HCT116 (cell line): ENCODE measurements around the gene DEFB114. TPM values are rescaled to one million over a fixed set of nuclear protein-coding genes. Genes with fewer than 3 reads are reported as not detected.
"Not testable (repeated sequence)": the region's sequence is repeated elsewhere in the genome, so short reads cannot be mapped to it uniquely, and the experiment has no call there.

Experiments
- ATAC-seq: fragments of 200-7000 bp; cut with Tn5 transposase; 2 replicates; pipeline ENCODE4 v1.9.1; 2020; ENCODE audit warnings: mild to moderate bottlenecking, moderate library complexity
- BruUV-seq: library from RNA; stranded (reverse); fragments of 400-500 nt; replicated peaks from 2 replicates; lab custom pipeline; 2021; lab: Mats Ljungman, UMichigan
- CTCF ChIA-PET: fragments of 300-600 bp; sonication (Branson Sonifier 250); formaldehyde crosslinking; loops from one replicate; lab custom pipeline; 2021; ENCODE audit warnings: antibody characterized with exemption; lab: Charles Lee
- POLR2A ChIA-PET: fragments of 300-600, 350-600 bp; sonication (Branson Sonifier 250); formaldehyde crosslinking; loops from one replicate; lab custom pipeline; 2021; ENCODE audit warnings: antibody characterized with exemption; lab: Charles Lee
- RAD21 ChIA-PET, 2 experiments: fragments of 300-600 bp; sonication (Branson Sonifier 250); formaldehyde crosslinking; loops; one replicate each; lab custom pipeline; 2023; ENCODE audit warnings: low total read pairs in 2 of 2; ENCODE audit not compliant: uncharacterized antibody in 2 of 2, unreplicated experiment in 2 of 2, low non-redundant PET in 1 of 2; lab: Charles Lee
- DNase-seq: peaks from one replicate; pipeline ENCODE4 v3.0.0-alpha.2; 2010; ENCODE audit warnings: low read depth, low spot score
- H2AFZ ChIP-seq: fragments of 200-600 bp; shearing (Covaris generic), sonication (generic); 2 replicates; pipeline ENCODE4 v1.6.1; 2017; ENCODE audit warnings: low read depth, mixed run types, mixed read lengths, antibody characterized with exemption, low read length; ENCODE audit not compliant: poor library complexity, severe bottlenecking
- H3K27ac ChIP-seq: 2 replicates; pipeline ENCODE4 v1.5.1; 2012; ENCODE audit warnings: low read depth, low read length
- H3K27me3 ChIP-seq: fragments of 200-600 bp; sonication (generic); 2 replicates; pipeline ENCODE4 v1.6.1; 2016; ENCODE audit warnings: mixed run types, low read length, mixed read lengths; ENCODE audit not compliant: insufficient read depth
- H3K36me3 ChIP-seq, 2 experiments: fragments of 200-500 bp in 1 of 2; fragments of 200-600 bp in 1 of 2; sonication (Bioruptor generic) in 1 of 2; sonication (generic) in 1 of 2; 2 replicates each; pipeline versions ENCODE4 v1.5.1 to v1.6.1; 2014 to 2016; ENCODE audit warnings: low read length in 2 of 2, inconsistent platforms in 1 of 2, mixed read lengths in 1 of 2, mixed run types in 1 of 2; ENCODE audit not compliant: insufficient read depth in 2 of 2, control insufficient read depth in 1 of 2
- H3K4me1 ChIP-seq, 2 experiments: fragments of 200-600 bp in 1 of 2; sonication (generic) in 1 of 2; 2 replicates each; pipeline versions ENCODE4 v1.5.1 to v1.6.1; 2012 to 2017; ENCODE audit warnings: low read length in 2 of 2, inconsistent platforms in 1 of 2, mild to moderate bottlenecking in 1 of 2, mixed read lengths in 1 of 2, mixed run types in 1 of 2, moderate library complexity in 1 of 2; ENCODE audit not compliant: insufficient read depth in 2 of 2, control insufficient read depth in 1 of 2
- H3K4me2 ChIP-seq: fragments of 200-600 bp; sonication (generic); 2 replicates; pipeline ENCODE4 v1.6.1; 2017; ENCODE audit warnings: mixed run types, low read length, mixed read lengths
- H3K4me3 ChIP-seq, 2 experiments: fragments of 200-600 bp in 1 of 2; sonication (generic) in 1 of 2; replicated peaks in 1 of 2; 2 replicates each; pipeline ENCODE4 v1.5.1; 2011 to 2016; ENCODE audit warnings: low read length in 2 of 2, control low read depth in 1 of 2, low read depth in 1 of 2, mild to moderate bottlenecking in 1 of 2, mixed read lengths in 1 of 2, mixed run types in 1 of 2
- H3K79me2 ChIP-seq: fragments of 200-600 bp; sonication (generic); 2 replicates; pipeline ENCODE4 v1.6.1; 2017; ENCODE audit warnings: mild to moderate bottlenecking, mixed run types, low read length, moderate library complexity, mixed read lengths; ENCODE audit not compliant: insufficient read depth
- H3K9ac ChIP-seq: fragments of 200-600 bp; sonication (generic); 2 replicates; pipeline ENCODE4 v1.6.1; 2016; ENCODE audit warnings: low read length, mixed read lengths
- H3K9me2 ChIP-seq: fragments of 200-600 bp; sonication (generic), shearing (Covaris generic); 2 replicates; pipeline ENCODE4 v1.6.1; 2017; ENCODE audit warnings: mixed run types, mild to moderate bottlenecking, moderate library complexity; ENCODE audit not compliant: insufficient read depth
- H3K9me3 ChIP-seq, 2 experiments: fragments of 200-500 bp in 1 of 2; fragments of 200-600 bp in 1 of 2; sonication (Bioruptor generic) in 1 of 2; sonication (generic) in 1 of 2; 2 replicates each; pipeline ENCODE4 v1.6.1; 2014 to 2017; ENCODE audit warnings: low read length in 2 of 2, mixed read lengths in 2 of 2, inconsistent platforms in 1 of 2, low read depth in 1 of 2, mild to moderate bottlenecking in 1 of 2, mixed run types in 1 of 2, moderate library complexity in 1 of 2; ENCODE audit not compliant: control insufficient read depth in 1 of 2, insufficient read depth in 1 of 2
- H4K20me1 ChIP-seq: fragments of 200-600 bp; sonication (generic), shearing (Covaris generic); 2 replicates; pipeline ENCODE4 v1.6.1; 2017; ENCODE audit warnings: mixed run types, mild to moderate bottlenecking, moderate library complexity; ENCODE audit not compliant: insufficient read depth
- SIN3A ChIP-seq: IDR thresholded peaks from 2 replicates; pipeline ENCODE4 v1.6.1; 2012; ENCODE audit warnings: low read depth
- SP1 ChIP-seq: IDR thresholded peaks from 2 replicates; pipeline ENCODE4 v1.6.1; 2012; ENCODE audit warnings: low read depth
- TCF7L2 ChIP-seq: IDR thresholded peaks from 2 replicates; pipeline ENCODE4 v1.7.0; 2011; ENCODE audit warnings: borderline replicate concordance, inconsistent platforms; ENCODE audit not compliant: insufficient read depth, insufficient read length; ENCODE audit errors: extremely low read depth
- intact Hi-C: fragments of 100-400 bp; cut with micrococcal nuclease; formaldehyde crosslinking; loops from 2 replicates; pipeline ENCODE4 v1.10.0; 2022
- total RNA-seq: library from RNA; stranded (reverse); gene quantifications from one replicate; pipeline ENCODE4 v1.2.1, GENCODE V29; 2021; ENCODE audit not compliant: unreplicated experiment
- TF ChIP-seq, protein P1 (sequence below): IDR thresholded peaks from 2 replicates; pipeline ENCODE4 v1.6.1; 2012; ENCODE audit warnings: low read depth

Gene DEFB114
- total RNA-seq, 1 experiment from 2014 or later: not detected

DNA sequence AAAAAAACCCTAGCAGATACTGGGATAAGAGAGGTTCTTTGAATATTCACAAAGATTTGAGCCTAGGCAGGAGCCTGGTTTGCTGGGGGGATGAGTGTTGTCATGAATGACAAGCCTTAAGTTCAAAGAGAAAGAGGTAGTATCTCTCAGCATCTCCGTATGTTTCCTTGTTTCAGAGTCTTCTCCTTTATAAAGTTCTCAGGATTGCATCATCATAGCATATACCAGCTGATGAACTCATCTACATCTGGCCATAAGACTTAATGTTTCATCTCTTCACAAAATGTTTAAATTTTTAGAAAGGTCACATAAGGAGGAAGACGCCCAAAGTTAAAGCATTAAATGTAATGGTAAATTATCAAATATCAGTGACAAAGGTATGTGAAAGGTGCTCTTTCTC lies 17.1 kb downstream of the DEFB114 start:
- H2AFZ ChIP-seq: no peak overlapping the region
- DNase-seq: no peak
- ATAC-seq: no peak
- no peak overlapping the region for H3K27ac ChIP-seq
- no peaks in the 10 kb centered on the region for H3K36me3 ChIP-seq
- POLR2A ChIA-PET: no interaction called here
- RAD21 ChIA-PET: no interaction called here
- no peaks in the 10 kb centered on the region for H3K4me1 ChIP-seq
- BruUV-seq: no TSS peak
- no peak overlapping the region for H3K4me3 ChIP-seq
- H3K9ac ChIP-seq: no peak overlapping the region
- TF ChIP-seq TCF7L2 (no peak), SIN3A (no peak), SP1 (no peak)
- TF ChIP-seq, protein P1, sequence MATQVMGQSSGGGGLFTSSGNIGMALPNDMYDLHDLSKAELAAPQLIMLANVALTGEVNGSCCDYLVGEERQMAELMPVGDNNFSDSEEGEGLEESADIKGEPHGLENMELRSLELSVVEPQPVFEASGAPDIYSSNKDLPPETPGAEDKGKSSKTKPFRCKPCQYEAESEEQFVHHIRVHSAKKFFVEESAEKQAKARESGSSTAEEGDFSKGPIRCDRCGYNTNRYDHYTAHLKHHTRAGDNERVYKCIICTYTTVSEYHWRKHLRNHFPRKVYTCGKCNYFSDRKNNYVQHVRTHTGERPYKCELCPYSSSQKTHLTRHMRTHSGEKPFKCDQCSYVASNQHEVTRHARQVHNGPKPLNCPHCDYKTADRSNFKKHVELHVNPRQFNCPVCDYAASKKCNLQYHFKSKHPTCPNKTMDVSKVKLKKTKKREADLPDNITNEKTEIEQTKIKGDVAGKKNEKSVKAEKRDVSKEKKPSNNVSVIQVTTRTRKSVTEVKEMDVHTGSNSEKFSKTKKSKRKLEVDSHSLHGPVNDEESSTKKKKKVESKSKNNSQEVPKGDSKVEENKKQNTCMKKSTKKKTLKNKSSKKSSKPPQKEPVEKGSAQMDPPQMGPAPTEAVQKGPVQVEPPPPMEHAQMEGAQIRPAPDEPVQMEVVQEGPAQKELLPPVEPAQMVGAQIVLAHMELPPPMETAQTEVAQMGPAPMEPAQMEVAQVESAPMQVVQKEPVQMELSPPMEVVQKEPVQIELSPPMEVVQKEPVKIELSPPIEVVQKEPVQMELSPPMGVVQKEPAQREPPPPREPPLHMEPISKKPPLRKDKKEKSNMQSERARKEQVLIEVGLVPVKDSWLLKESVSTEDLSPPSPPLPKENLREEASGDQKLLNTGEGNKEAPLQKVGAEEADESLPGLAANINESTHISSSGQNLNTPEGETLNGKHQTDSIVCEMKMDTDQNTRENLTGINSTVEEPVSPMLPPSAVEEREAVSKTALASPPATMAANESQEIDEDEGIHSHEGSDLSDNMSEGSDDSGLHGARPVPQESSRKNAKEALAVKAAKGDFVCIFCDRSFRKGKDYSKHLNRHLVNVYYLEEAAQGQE: no peak
- TF ChIP-seq, all 23 proteins: peak for 0
- Histone ChIP-seq H3K79me2 (no peaks in the 10 kb centered on the region), H3K9me2 (no peaks in the 10 kb centered on the region), H4K20me1 (no peaks in the 10 kb centered on the region), H3K4me2 (no peak overlapping the region), H3K9me3 (no peaks in the 10 kb centered on the region), H3K27me3 (no peaks in the 10 kb centered on the region)
- intact Hi-C loops: no loop called here
- CTCF ChIA-PET: no interaction called here

DNA sequence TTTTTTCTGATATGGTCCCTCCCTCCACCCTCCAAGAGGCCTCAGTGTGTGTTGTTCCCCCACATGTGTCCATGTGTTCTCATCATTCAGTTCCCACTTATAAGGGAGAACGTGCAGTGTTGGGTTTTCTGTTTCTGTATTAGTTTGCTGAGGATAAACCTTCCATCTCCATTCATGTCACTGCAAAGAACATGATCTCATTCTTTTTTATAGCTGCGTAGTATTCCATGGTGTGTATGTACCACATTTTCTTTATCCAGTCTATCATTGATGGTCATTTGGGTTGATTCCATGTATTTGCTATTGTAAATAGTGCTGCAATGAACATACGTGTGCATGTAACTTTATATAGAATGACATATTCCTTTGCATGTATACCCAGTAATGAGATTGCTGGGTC lies 19.9 kb downstream of the DEFB114 start:
- H3K27me3 ChIP-seq, POLR2A ChIA-PET, CTCF ChIA-PET, H3K27ac ChIP-seq, intact Hi-C loops, BruUV-seq, H3K4me1 ChIP-seq, H3K4me3 ChIP-seq, H3K36me3 ChIP-seq, H3K4me2 ChIP-seq, H2AFZ ChIP-seq, RAD21 ChIA-PET, H3K9me2 ChIP-seq, ATAC-seq, H3K9me3 ChIP-seq, DNase-seq, H3K9ac ChIP-seq, H3K79me2 ChIP-seq, H4K20me1 ChIP-seq: not testable (repeated sequence)
